Right lobe of liver (tissue), 6 donors: ENCODE data around the gene LEMD3. TPM values are rescaled to one million over a fixed set of nuclear protein-coding genes. Genes with fewer than 3 reads are reported as not detected.

Experiments
- ATAC-seq, 4 donors: fragments of 200-7000 bp; cut with Tn5 transposase; one replicate each; pipeline ENCODE4 v1.9.1; 2020; ENCODE audit warnings: mild to moderate bottlenecking in 4 of 4, moderate library complexity in 4 of 4
- DNase-seq, 3 donors: peaks; one replicate each; pipeline ENCODE4 v3.0.0-alpha.2; 2020
- H3K27ac ChIP-seq, 3 donors: fragments of 200-600 bp; one replicate each; pipeline ENCODE4 v1.8.0; 2022
- H3K27me3 ChIP-seq, 2 donors: fragments of 200-600 bp; one replicate each; pipeline ENCODE4 v1.8.0; 2022
- H3K36me3 ChIP-seq, 4 donors: fragments of 200-600 bp; sonication (generic) in 1 of 4; one replicate each; pipeline versions ENCODE4 v1.5.1 to v1.8.0; 2017 to 2022; ENCODE audit warnings: control low read depth in 1 of 4
- H3K4me1 ChIP-seq, 4 donors: fragments of 200-600 bp; sonication (generic) in 1 of 4; one replicate each; pipeline versions ENCODE4 v1.5.1 to v1.8.0; 2017 to 2022; ENCODE audit warnings: control low read depth in 1 of 4
- H3K4me3 ChIP-seq, 3 donors: fragments of 200-600 bp; one replicate each; pipeline ENCODE4 v1.8.0; 2022
- H3K9me3 ChIP-seq, 4 donors: fragments of 200-600 bp; sonication (generic) in 1 of 4; one replicate each; pipeline versions ENCODE4 v1.5.1 to v1.8.0; 2017 to 2022; ENCODE audit warnings: control low read depth in 1 of 4
- POLR2A ChIP-seq: fragments of 450-650 bp; IDR thresholded peaks from one replicate; pipeline ENCODE4 v1.6.1; 2017; ENCODE audit warnings: antibody characterized with exemption, mild to moderate bottlenecking
- WGBS: methylation state at CpG from one replicate; pipeline ENCODE4 v1.1.6; 2018; ENCODE audit warnings: low coverage, low lambda C conversion rate; ENCODE audit not compliant: insufficient coverage; ENCODE audit errors: missing lambda C conversion rate; 5-methylcytosine and 5-hydroxymethylcytosine counted together
- intact Hi-C, 2 donors: fragments of 100-400 bp; cut with DNase I; formaldehyde crosslinking; loops; one replicate each; pipeline versions ENCODE4 v1.11.2 to v1.14.1; 2022
- total RNA-seq, 6 experiments: library from RNA; depleted of rRNA in 2 of 6; stranded (reverse); fragments of >200 nt in 2 of 6; fragmentation: NEBNext Ultra II Directional in 3 of 6; extraction: Animal tissue kit (Norgen Biotek cat#: 25700) in 3 of 6; gene quantifications; one replicate each; pipeline versions ENCODE4 v1.1.0 to v1.2.4, GENCODE V29; 2016 to 2023
- TF ChIP-seq, protein P1 (sequence below), 4 donors: fragments of 200-600 bp in 3 of 4; fragments of 450-650 bp in 1 of 4; IDR thresholded peaks; one replicate each; pipeline versions ENCODE4 v1.5.1 to v1.8.0; 2016 to 2022; ENCODE audit warnings: antibody characterized with exemption in 4 of 4, mild to moderate bottlenecking in 2 of 4
- donor health status: DM: no; HTN: yes; CAD: no.
- donor health status: DM: no; HTN: no; CAD: no.
- donor health status: DM: no; HTN: no; CAD: no.
- donor health status: DM: no; HTN: yes; CAD: no.
- donor health status: DM: no; HTN: yes; CAD: no.

Gene LEMD3
- total RNA-seq, 6 experiments from 2014 or later: 8.6 to 19.0 (median 11.6) TPM

DNA sequence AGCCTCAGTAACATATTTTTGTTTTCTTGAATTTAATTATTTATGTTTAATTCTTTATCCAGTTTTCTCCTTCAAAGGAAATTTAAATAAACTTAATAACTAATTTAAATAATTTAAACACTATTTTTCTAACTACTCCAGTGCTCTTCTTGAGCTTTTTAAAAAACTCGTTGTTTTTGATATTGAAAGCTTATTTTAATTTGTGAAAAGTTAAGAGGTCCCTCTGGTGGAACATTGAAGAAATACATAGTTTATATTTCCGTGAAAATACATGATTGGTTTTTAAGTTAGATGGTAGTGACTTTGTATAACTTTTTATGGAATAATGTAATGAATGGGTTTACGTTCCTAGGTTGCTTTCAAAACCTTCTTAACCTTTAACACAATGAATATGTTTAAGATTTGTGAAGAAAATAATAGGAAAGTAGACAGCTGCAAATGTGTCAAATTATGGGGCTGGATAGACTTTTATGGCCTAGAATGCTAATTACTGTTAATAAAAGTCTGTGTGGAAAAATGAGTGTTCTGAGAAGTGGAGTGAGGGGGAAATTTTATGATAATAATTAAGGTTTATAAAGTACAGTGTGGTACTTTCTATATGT is 63.2 kb downstream of the LEMD3 start:
- H3K4me3 ChIP-seq: no peak overlapping the region
- intact Hi-C loops: no loop called here
- H3K27me3 ChIP-seq: no peaks in the 10 kb centered on the region
- 6% methylated on average over 3 of the region's 3 CpGs for WGBS
- H3K36me3 ChIP-seq: no peaks in the 10 kb centered on the region
- H3K27ac ChIP-seq: no peak overlapping the region
- TF ChIP-seq POLR2A: no peak
- TF ChIP-seq, protein P1, sequence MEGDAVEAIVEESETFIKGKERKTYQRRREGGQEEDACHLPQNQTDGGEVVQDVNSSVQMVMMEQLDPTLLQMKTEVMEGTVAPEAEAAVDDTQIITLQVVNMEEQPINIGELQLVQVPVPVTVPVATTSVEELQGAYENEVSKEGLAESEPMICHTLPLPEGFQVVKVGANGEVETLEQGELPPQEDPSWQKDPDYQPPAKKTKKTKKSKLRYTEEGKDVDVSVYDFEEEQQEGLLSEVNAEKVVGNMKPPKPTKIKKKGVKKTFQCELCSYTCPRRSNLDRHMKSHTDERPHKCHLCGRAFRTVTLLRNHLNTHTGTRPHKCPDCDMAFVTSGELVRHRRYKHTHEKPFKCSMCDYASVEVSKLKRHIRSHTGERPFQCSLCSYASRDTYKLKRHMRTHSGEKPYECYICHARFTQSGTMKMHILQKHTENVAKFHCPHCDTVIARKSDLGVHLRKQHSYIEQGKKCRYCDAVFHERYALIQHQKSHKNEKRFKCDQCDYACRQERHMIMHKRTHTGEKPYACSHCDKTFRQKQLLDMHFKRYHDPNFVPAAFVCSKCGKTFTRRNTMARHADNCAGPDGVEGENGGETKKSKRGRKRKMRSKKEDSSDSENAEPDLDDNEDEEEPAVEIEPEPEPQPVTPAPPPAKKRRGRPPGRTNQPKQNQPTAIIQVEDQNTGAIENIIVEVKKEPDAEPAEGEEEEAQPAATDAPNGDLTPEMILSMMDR (IDR thresholded peaks at IDR 0.05): peak; percentile 50 to 59 (median 52)
- H3K4me1 ChIP-seq: no peaks in the 10 kb centered on the region
- H3K9me3 ChIP-seq: peaks cover 0 to 6% (median 0%) of the 10 kb centered on the region in 4 donors
- DNase-seq: no peak
- ATAC-seq: peak in 3 of 4 donors; percentile 48 to 61 (median 51)

- Histone ChIP-seq H3K27ac (no peak overlapping the region), H3K9me3 (no peaks in the 10 kb centered on the region), H3K4me3 (no peak overlapping the region), H3K36me3 (peaks cover 0 to 15% (median 2%) of the 10 kb centered on the region in 4 donors), H3K27me3 (no peaks in the 10 kb centered on the region), H3K4me1 (no peaks in the 10 kb centered on the region)
- no peak for TF ChIP-seq POLR2A
- TF ChIP-seq, protein P1 (IDR thresholded peaks at IDR 0.05): no peak
- DNase-seq (no peak), ATAC-seq (no peak)
- intact Hi-C loops: no loop called here
- 95% methylated on average over 1 of the region's 1 CpG for WGBS
Measured at GRCh38 chr12:65237153-65237552, 67.8 kb downstream of the LEMD3 start.

GRCh38 chr12:65238609-65239008 is 69.2 kb downstream of the LEMD3 start:
- intact Hi-C loops: no loop called here
- TF ChIP-seq POLR2A: no peak
- 88% methylated on average over 3 of the region's 3 CpGs for WGBS
- ATAC-seq (no peak), DNase-seq (no peak)
- no peaks in the 10 kb centered on the region for H3K4me1 ChIP-seq
- no peak overlapping the region for H3K27ac ChIP-seq
- no peak overlapping the region for H3K4me3 ChIP-seq
- H3K36me3 ChIP-seq: peaks cover 0 to 24% (median 5%) of the 10 kb centered on the region in 4 donors
- no peaks in the 10 kb centered on the region for H3K9me3 ChIP-seq
- H3K27me3 ChIP-seq: no peaks in the 10 kb centered on the region

GRCh38 chr12:65248656-65249633 is 79.6 kb downstream of the LEMD3 start:
- intact Hi-C loops: no loop called here
- Histone ChIP-seq H3K4me3 (no peak overlapping the region), H3K9me3 (no peaks in the 10 kb centered on the region), H3K27me3 (no peaks in the 10 kb centered on the region), H3K27ac (no peak overlapping the region), H3K36me3 (peaks cover 0 to 17% (median 3%) of the 10 kb centered on the region in 4 donors), H3K4me1 (no peaks in the 10 kb centered on the region)
- DNase-seq: no peak
- 71% methylated on average over 2 of the region's 2 CpGs for WGBS
- TF ChIP-seq POLR2A: no peak
- TF ChIP-seq, protein P1 (IDR thresholded peaks at IDR 0.05): no peak
- ATAC-seq: no peak

DNA sequence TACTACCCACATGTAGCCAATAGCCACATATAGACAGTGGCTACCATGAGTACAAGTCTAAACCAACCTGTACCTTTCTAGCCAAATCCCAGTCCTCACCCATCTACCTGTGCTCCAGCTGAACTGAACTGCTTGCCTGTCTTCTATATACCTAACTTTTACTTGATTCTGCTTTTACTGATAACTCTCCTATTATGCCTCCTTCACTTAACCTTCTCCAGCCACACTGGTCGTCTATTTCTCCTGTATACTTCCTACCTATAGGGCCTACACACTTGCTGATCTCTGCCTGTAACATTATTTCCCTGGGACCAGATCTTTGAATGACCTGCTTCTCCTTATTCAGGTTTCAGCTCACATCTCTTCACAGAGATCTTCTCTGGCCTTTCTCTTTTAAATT is 83.1 kb downstream of the LEMD3 start:
- ATAC-seq (no peak), DNase-seq (no peak)
- H3K36me3 ChIP-seq: no peaks in the 10 kb centered on the region
- no peak overlapping the region for H3K27ac ChIP-seq
- H3K9me3 ChIP-seq: no peaks in the 10 kb centered on the region
- no peaks in the 10 kb centered on the region for H3K27me3 ChIP-seq
- no peak for TF ChIP-seq POLR2A
- TF ChIP-seq, protein P1 (IDR thresholded peaks at IDR 0.05): no peak
- WGBS: 71% methylated on average over 1 of the region's 1 CpG
- intact Hi-C loops: no loop called here
- no peak overlapping the region for H3K4me3 ChIP-seq
- no peaks in the 10 kb centered on the region for H3K4me1 ChIP-seq
